Endothelial cell of umbilical vein (primary cell): ENCODE data around the gene BCL11B.

Experiments
- CTCF ChIP-seq, 2 donors: IDR thresholded peaks; 1 replicate in 1 of 2; 2 replicates in 1 of 2; pipeline ENCODE4 v1.5.1; 2011; ENCODE audit warnings: low read length in 2 of 2, mild to moderate bottlenecking in 2 of 2, moderate library complexity in 2 of 2, control low read depth in 1 of 2, inconsistent platforms in 1 of 2, low read depth in 1 of 2; ENCODE audit not compliant: insufficient read depth in 1 of 2; ENCODE audit errors: extremely low read depth in 1 of 2
- EZH2 ChIP-seq: IDR thresholded peaks from 2 replicates; pipeline ENCODE4 v1.6.1; 2012; ENCODE audit warnings: borderline replicate concordance, low read depth, mild to moderate bottlenecking, moderate library complexity, low read length, inconsistent platforms; ENCODE audit not compliant: severe bottlenecking
- JUN ChIP-seq: IDR thresholded peaks from 2 replicates; pipeline ENCODE4 v1.6.1; 2011; ENCODE audit warnings: borderline replicate concordance, low read depth; ENCODE audit not compliant: insufficient read length, insufficient read depth
- POLR2A ChIP-seq: IDR thresholded peaks from 2 replicates; pipeline ENCODE4 v1.6.1; 2012; ENCODE audit warnings: low read depth, mild to moderate bottlenecking, control low read depth, low read length
- POLR2AphosphoS5 ChIP-seq: IDR thresholded peaks from 2 replicates; pipeline ENCODE4 v1.6.1; 2012; ENCODE audit warnings: low read depth, mild to moderate bottlenecking, control low read depth, low read length, moderate library complexity; ENCODE audit not compliant: insufficient read depth

DNA sequence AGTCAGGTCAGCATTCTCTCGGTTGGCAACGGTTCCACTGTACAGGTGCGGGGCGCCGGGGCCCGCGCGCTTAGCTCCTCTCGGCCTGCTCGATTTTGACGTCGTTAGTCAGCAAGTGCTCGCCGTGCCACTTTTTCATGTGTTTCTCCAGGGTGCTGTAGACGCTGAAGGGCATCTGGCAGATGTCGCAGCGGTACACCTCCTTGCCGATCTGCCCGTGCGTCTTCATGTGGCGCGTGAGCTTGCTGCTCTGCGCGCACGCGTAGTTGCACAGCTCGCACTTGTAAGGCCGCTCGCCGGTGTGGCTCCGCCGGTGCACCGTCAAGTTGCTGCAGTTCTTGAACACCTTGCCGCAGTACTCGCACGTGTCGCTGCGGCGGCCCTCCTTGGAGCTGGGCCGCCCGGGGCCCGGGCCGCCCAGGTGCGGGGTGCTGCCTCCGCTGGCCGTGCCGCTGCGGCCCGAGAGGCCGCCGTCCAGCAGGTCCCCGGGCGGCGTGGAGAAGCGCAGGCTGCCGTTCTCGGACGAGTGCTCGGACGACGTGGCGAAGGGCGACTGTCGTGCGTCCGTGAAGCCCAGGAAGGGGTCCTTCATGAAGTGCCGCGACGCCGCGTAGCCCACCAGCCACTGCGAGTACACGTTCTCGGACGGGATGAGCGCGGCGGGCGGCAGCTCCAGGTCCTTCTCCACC, 97.8 kb downstream of the BCL11B start:
- no peak for TF ChIP-seq CTCF (IDR thresholded peaks at IDR 0.05; ENCODE audit: extremely low read depth in 1 of 2, insufficient read depth in 1 of 2, low read depth in 1 of 2, low read length in 2 of 2)
- no peak for TF ChIP-seq JUN
- TF ChIP-seq POLR2A, result no peak
- TF ChIP-seq POLR2AphosphoS5, result no peak
- TF ChIP-seq EZH2, result no peak
